ENCODE data around the gene NCEH1. TPM values are rescaled to one million over a fixed set of nuclear protein-coding genes. Genes with fewer than 3 reads are reported as not detected.

The NCEH1 gene
- total RNA-seq, 1 donor from 2014 or later: 1.6 TPM

- peaks cover 19% of the 10 kb centered on the region for H3K4me1 Mint-ChIP-seq
- H3K4me3 Mint-ChIP-seq: no peak overlapping the region
- H3K27me3 Mint-ChIP-seq (ENCODE audit: low read depth): no peaks in the 10 kb centered on the region
- TF ChIP-seq, protein P1, sequence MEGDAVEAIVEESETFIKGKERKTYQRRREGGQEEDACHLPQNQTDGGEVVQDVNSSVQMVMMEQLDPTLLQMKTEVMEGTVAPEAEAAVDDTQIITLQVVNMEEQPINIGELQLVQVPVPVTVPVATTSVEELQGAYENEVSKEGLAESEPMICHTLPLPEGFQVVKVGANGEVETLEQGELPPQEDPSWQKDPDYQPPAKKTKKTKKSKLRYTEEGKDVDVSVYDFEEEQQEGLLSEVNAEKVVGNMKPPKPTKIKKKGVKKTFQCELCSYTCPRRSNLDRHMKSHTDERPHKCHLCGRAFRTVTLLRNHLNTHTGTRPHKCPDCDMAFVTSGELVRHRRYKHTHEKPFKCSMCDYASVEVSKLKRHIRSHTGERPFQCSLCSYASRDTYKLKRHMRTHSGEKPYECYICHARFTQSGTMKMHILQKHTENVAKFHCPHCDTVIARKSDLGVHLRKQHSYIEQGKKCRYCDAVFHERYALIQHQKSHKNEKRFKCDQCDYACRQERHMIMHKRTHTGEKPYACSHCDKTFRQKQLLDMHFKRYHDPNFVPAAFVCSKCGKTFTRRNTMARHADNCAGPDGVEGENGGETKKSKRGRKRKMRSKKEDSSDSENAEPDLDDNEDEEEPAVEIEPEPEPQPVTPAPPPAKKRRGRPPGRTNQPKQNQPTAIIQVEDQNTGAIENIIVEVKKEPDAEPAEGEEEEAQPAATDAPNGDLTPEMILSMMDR (IDR thresholded peaks at IDR 0.05; ENCODE audit: unreplicated experiment): no peak
- no peaks in the 10 kb centered on the region for H3K36me3 Mint-ChIP-seq
- no peak for DNase-seq (ENCODE audit: low spot score in 2 of 2, unreplicated experiment in 2 of 2)
- peaks cover 30% of the 10 kb centered on the region for H3K9me3 Mint-ChIP-seq
- H3K27ac Mint-ChIP-seq: no peak overlapping the region
These were observed 118.7 kb downstream of the NCEH1 start for GRCh38 chr3:172591876-172592771.

DNA sequence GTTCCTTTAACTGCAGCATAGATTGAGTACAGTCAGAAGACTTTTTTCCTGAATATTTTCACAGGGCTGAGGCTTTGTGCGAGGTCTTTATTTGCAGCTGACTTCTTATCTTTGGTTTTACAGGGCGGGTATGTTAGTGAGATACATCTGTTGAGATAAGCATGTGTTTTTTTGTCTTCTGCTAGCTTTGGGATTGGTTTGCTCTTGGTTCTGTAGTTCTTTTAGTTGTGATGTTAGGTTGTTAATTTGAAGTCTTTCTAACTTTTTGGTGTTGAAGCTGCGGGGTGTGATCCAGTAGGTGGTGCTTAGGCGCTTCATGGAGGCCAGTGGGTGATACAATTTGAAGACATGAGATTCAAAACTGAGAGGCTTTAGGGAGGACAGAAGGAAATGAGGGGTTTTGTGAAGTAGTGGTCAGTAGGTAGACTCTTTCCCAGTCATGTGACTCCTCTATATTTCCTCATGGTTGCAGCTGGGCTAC lies 119.7 kb downstream of the NCEH1 start:
- H3K27ac Mint-ChIP-seq: no peak overlapping the region
- H3K27me3 Mint-ChIP-seq (ENCODE audit: low read depth): no peaks in the 10 kb centered on the region
- H3K36me3 Mint-ChIP-seq: no peaks in the 10 kb centered on the region
- H3K4me1 Mint-ChIP-seq: peaks cover 19% of the 10 kb centered on the region
- no peak overlapping the region for H3K4me3 Mint-ChIP-seq
- TF ChIP-seq, protein P1 (IDR thresholded peaks at IDR 0.05; ENCODE audit: unreplicated experiment): no peak
- DNase-seq (ENCODE audit: low spot score in 2 of 2, unreplicated experiment in 2 of 2): no peak
- H3K9me3 Mint-ChIP-seq: peaks cover 30% of the 10 kb centered on the region

DNA sequence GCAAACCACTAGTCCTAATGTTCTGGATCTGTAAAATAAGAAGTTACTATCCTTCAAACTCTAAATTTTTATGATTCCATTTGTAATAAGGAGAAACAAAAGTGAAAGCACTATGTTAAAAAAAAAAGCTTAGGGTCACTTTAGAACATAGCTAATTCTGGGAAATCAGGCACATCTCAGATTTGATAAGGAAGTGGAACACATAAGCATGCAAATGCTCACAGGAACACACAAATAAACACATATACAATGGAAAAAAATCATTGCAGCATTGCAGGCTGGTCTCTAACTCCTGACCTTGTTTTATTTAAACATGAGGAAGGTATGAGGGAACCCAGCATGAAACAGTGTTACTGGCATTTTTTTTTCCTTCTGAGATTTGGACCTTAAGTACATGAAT lies 124.4 kb downstream of the NCEH1 start:
- peaks cover 30% of the 10 kb centered on the region for H3K9me3 Mint-ChIP-seq
- no peaks in the 10 kb centered on the region for H3K27me3 Mint-ChIP-seq (ENCODE audit: low read depth)
- DNase-seq (ENCODE audit: low spot score in 2 of 2, unreplicated experiment in 2 of 2): no peak

GRCh38 chr3:172585954-172586353 lies 124.9 kb downstream of the NCEH1 start:
- Mint-ChIP-seq H3K36me3 (no peaks in the 10 kb centered on the region), H3K4me3 (no peak overlapping the region), H3K27ac (no peak overlapping the region), H3K9me3 (peaks cover 26% of the 10 kb centered on the region), H3K4me1 (peaks cover 2% of the 10 kb centered on the region), H3K27me3 (ENCODE audit: low read depth) (no peaks in the 10 kb centered on the region)
- TF ChIP-seq, protein P1 (IDR thresholded peaks at IDR 0.05; ENCODE audit: unreplicated experiment): no peak
- no peak for DNase-seq (ENCODE audit: low spot score in 2 of 2, unreplicated experiment in 2 of 2)

More for the DNA sequence above, 124.4 kb downstream of the NCEH1 start:
- TF ChIP-seq, protein P1 (IDR thresholded peaks at IDR 0.05; ENCODE audit: unreplicated experiment): no peak
- no peak overlapping the region for H3K27ac Mint-ChIP-seq
- no peaks in the 10 kb centered on the region for H3K36me3 Mint-ChIP-seq
- H3K4me3 Mint-ChIP-seq: no peak overlapping the region
- H3K4me1 Mint-ChIP-seq: peaks cover 5% of the 10 kb centered on the region

DNA sequence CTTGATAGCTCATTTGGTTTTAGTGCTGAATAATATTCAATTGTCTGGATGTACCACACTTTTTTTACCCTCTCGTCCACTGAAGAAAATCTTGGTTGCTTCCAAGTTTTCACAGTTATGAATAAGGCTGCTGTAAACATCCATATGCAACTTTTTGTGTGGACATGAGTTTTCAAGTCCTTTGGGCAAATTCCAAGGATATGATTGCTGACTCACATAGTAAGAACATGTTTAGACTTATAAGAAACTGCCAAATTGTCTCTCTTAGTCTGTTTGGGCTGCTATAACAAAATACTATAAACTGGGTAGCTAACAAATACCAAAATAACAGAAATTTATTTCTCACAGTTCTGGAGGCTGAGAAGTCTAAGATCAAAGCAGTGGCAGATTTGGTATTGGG lies 128.2 kb downstream of the NCEH1 start:
- no peak for DNase-seq (ENCODE audit: low spot score in 2 of 2, unreplicated experiment in 2 of 2)

More for the DNA sequence above, 128.2 kb downstream of the NCEH1 start:
- no peak overlapping the region for H3K27ac Mint-ChIP-seq
- H3K4me3 Mint-ChIP-seq: no peak overlapping the region
- TF ChIP-seq, protein P1 (IDR thresholded peaks at IDR 0.05; ENCODE audit: unreplicated experiment): no peak
- H3K4me1 Mint-ChIP-seq: no peaks in the 10 kb centered on the region
- H3K9me3 Mint-ChIP-seq: peaks cover under 1% of the 10 kb centered on the region
- H3K27me3 Mint-ChIP-seq (ENCODE audit: low read depth): no peaks in the 10 kb centered on the region
- H3K36me3 Mint-ChIP-seq: no peaks in the 10 kb centered on the region
